Glutamatergic neuron (in vitro differentiated cells): ENCODE data around the gene SMO. TPM values are rescaled to one million over a fixed set of nuclear protein-coding genes. Genes with fewer than 3 reads are reported as not detected.

ENCODE experiments used
- DNase-seq: peaks from one replicate; pipeline ENCODE4 v3.0.0; 2022
- H3K27ac Mint-ChIP-seq: one replicate; pipeline ENCODE4 v1.8.0; 2020; ENCODE audit warnings: mild to moderate bottlenecking, mixed read lengths, inconsistent platforms; ENCODE audit not compliant: unreplicated experiment
- H3K27me3 Mint-ChIP-seq: one replicate; pipeline ENCODE4 v1.8.0; 2020; ENCODE audit warnings: mild to moderate bottlenecking, moderate library complexity, mixed read lengths, inconsistent platforms; ENCODE audit not compliant: unreplicated experiment
- H3K36me3 Mint-ChIP-seq: one replicate; pipeline ENCODE4 v1.8.0; 2020; ENCODE audit warnings: mild to moderate bottlenecking, mixed read lengths, inconsistent platforms; ENCODE audit not compliant: unreplicated experiment
- H3K4me1 Mint-ChIP-seq: one replicate; pipeline ENCODE4 v1.8.0; 2020; ENCODE audit warnings: mild to moderate bottlenecking, low read depth, mixed read lengths, inconsistent platforms; ENCODE audit not compliant: unreplicated experiment
- H3K4me3 Mint-ChIP-seq: one replicate; pipeline ENCODE4 v1.8.0; 2020; ENCODE audit warnings: mild to moderate bottlenecking, mixed read lengths, inconsistent platforms; ENCODE audit not compliant: unreplicated experiment
- H3K9me3 Mint-ChIP-seq: one replicate; pipeline ENCODE4 v1.8.0; 2020; ENCODE audit warnings: mild to moderate bottlenecking, moderate library complexity, mixed read lengths, inconsistent platforms; ENCODE audit not compliant: unreplicated experiment
- total RNA-seq: library from RNA; stranded (reverse); fragmentation: NEBNext Ultra II Directional; extraction: Animal tissue kit (Norgen Biotek cat#: 25700); gene quantifications from one replicate; pipeline ENCODE4 v1.2.1, GENCODE V29; 2021; ENCODE audit not compliant: unreplicated experiment
- TF ChIP-seq, protein P1 (sequence below): fragments of 200-600 bp; sonication (generic); IDR thresholded peaks from one replicate; pipeline ENCODE4 v1.5.0; 2021; ENCODE audit not compliant: partially characterized antibody, unreplicated experiment

Gene SMO
- total RNA-seq, 1 donor from 2014 or later, result 5.9 TPM

DNA sequence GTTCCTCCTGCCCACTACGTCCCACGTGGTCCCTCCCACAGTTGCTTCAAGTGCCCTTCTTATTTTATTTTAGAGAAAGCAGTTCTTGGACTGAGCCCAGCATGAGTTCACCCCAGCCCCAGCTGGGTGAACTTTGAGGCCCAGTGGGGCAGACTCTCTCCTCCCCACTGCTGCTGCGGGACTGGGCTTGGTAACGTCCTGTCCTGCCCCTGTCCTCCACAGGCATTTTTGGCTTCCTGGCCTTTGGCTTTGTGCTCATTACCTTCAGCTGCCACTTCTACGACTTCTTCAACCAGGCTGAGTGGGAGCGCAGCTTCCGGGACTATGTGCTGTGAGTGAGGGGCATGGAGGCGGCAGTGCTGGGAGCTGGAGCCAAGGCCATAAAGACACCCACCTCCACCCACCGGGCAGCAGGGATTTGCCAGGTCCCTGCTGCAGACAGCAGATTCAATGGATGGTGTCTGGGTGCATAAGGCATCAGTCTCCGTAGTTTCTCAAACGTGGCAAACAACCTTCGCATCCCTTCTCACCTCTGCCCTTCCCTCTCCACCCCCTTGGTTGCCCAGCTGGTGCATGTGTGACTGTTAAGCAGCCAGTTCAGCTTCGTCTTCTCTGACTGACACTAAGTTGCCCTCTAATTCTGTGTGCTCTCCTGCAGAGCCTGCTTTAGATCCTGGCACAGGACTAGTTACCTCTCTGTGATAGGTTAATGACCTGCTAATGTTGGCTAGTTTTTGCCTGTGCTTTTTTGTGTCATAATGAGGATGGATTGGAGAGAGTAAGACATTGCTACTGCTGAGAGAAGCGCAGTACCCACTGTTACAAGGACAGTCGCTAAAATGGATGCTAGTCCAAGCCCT, 20.9 kb downstream of the SMO start:
- Mint-ChIP-seq H3K27ac (no peak overlapping the region), H3K4me3 (no peak overlapping the region), H3K4me1 (no peaks in the 10 kb centered on the region), H3K9me3 (peaks cover 2% of the 10 kb centered on the region), H3K27me3 (peaks cover 5% of the 10 kb centered on the region), H3K36me3 (peaks cover 4% of the 10 kb centered on the region)
- DNase-seq, result no peak
- TF ChIP-seq, protein P1, sequence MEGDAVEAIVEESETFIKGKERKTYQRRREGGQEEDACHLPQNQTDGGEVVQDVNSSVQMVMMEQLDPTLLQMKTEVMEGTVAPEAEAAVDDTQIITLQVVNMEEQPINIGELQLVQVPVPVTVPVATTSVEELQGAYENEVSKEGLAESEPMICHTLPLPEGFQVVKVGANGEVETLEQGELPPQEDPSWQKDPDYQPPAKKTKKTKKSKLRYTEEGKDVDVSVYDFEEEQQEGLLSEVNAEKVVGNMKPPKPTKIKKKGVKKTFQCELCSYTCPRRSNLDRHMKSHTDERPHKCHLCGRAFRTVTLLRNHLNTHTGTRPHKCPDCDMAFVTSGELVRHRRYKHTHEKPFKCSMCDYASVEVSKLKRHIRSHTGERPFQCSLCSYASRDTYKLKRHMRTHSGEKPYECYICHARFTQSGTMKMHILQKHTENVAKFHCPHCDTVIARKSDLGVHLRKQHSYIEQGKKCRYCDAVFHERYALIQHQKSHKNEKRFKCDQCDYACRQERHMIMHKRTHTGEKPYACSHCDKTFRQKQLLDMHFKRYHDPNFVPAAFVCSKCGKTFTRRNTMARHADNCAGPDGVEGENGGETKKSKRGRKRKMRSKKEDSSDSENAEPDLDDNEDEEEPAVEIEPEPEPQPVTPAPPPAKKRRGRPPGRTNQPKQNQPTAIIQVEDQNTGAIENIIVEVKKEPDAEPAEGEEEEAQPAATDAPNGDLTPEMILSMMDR, result no peak

DNA sequence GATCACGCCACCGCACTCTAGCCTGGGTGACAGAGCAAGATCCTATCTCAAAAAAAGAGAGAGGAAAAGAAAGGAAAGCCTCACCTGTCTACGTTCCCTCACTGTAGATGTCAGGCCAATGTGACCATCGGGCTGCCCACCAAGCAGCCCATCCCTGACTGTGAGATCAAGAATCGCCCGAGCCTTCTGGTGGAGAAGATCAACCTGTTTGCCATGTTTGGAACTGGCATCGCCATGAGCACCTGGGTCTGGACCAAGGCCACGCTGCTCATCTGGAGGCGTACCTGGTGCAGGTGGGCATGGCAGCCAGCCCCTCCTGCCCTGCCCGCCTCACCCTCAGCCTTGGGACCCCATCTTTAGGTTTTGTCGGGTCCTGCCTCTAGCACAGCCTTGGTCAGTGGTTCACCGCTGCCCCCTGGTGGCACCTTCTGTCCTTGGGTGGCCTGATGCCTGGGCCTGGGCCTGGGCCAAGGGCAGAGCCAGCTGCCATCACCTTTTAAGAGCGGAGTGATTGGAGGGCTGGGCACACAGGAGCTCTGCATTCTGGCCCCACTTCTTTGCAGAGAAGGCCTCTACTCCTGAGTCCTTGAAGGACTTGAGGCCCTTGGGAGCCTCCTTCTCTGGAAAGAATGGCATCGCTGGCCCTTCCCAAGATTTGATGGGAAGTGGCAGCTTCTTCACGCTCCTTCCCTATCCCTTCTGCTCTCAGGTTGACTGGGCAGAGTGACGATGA, 22.0 kb downstream of the SMO start:
- no peak overlapping the region for H3K4me3 Mint-ChIP-seq
- H3K4me1 Mint-ChIP-seq, result no peaks in the 10 kb centered on the region
- peaks cover 4% of the 10 kb centered on the region for H3K36me3 Mint-ChIP-seq
- H3K27me3 Mint-ChIP-seq, result peaks cover 5% of the 10 kb centered on the region
- no peak overlapping the region for H3K27ac Mint-ChIP-seq
- DNase-seq, result peak; percentile 91
- TF ChIP-seq, protein P1, result peak; percentile 85
- H3K9me3 Mint-ChIP-seq, result peaks cover 2% of the 10 kb centered on the region

DNA sequence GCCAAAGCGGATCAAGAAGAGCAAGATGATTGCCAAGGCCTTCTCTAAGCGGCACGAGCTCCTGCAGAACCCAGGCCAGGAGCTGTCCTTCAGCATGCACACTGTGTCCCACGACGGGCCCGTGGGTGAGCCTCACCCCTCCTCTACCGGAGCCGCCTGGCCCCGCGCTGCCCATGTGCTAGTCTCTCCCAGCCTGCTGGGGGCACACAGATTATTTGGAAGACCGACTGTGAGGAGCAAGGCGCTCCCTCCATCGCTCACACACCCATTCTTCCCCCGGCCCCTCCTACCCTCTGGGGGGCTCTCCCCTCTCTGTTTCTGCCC, 22.5 kb downstream of the SMO start:
- Mint-ChIP-seq H3K4me3 (no peak overlapping the region), H3K27me3 (peaks cover 5% of the 10 kb centered on the region), H3K4me1 (no peaks in the 10 kb centered on the region), H3K9me3 (peaks cover 2% of the 10 kb centered on the region), H3K36me3 (peaks cover 4% of the 10 kb centered on the region), H3K27ac (no peak overlapping the region)
- TF ChIP-seq, protein P1, result no peak
- no peak for DNase-seq

DNA sequence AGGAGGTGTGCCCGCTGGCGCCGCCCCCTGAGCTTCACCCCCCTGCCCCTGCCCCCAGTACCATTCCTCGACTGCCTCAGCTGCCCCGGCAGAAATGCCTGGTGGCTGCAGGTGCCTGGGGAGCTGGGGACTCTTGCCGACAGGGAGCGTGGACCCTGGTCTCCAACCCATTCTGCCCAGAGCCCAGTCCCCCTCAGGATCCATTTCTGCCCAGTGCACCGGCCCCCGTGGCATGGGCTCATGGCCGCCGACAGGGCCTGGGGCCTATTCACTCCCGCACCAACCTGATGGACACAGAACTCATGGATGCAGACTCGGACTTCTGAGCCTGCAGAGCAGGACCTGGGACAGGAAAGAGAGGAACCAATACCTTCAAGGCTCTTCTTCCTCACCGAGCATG, 23.7 kb downstream of the SMO start:
- peaks cover 4% of the 10 kb centered on the region for H3K36me3 Mint-ChIP-seq
- no peak for DNase-seq
- TF ChIP-seq, protein P1, result no peak
- peaks cover 2% of the 10 kb centered on the region for H3K4me1 Mint-ChIP-seq
- H3K9me3 Mint-ChIP-seq, result peaks cover 3% of the 10 kb centered on the region
- H3K27ac Mint-ChIP-seq, result no peak overlapping the region
- peaks cover 5% of the 10 kb centered on the region for H3K27me3 Mint-ChIP-seq
- no peak overlapping the region for H3K4me3 Mint-ChIP-seq

DNA sequence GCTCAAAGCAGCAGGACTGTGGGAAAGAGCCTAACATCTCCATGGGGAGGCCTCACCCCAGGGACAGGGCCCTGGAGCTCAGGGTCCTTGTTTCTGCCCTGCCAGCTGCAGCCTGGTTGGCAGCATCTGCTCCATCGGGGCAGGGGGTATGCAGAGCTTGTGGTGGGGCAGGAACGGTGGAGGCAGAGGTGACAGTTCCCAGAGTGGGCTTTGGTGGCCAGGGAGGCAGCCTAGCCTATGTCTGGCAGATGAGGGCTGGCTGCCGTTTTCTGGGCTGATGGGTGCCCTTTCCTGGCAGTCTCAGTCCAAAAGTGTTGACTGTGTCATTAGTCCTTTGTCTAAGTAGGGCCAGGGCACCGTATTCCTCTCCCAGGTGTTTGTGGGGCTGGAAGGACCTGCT, 24.2 kb downstream of the SMO start:
- H3K4me3 Mint-ChIP-seq, result no peak overlapping the region
- peaks cover 5% of the 10 kb centered on the region for H3K27me3 Mint-ChIP-seq
- H3K9me3 Mint-ChIP-seq, result peaks cover 3% of the 10 kb centered on the region
- H3K4me1 Mint-ChIP-seq, result peaks cover 4% of the 10 kb centered on the region
- TF ChIP-seq, protein P1, result no peak
- H3K36me3 Mint-ChIP-seq, result peaks cover 4% of the 10 kb centered on the region
- H3K27ac Mint-ChIP-seq, result no peak overlapping the region
- no peak for DNase-seq
